GM12875 (cell line): Measurements from ENCODE around the gene LYSMD1.

ENCODE experiments used
- H3K4me3 ChIP-seq: one replicate; pipeline ENCODE4 v1.5.1; 2011; ENCODE audit warnings: low read depth, low read length, control low read depth
- CTCF ChIP-seq: IDR thresholded peaks from 2 replicates; pipeline ENCODE4 v1.5.1; 2011; ENCODE audit warnings: low read depth, mild to moderate bottlenecking, control low read depth, inconsistent platforms, low read length, moderate library complexity, borderline replicate concordance; ENCODE audit not compliant: insufficient read depth

Gene LYSMD1

DNA sequence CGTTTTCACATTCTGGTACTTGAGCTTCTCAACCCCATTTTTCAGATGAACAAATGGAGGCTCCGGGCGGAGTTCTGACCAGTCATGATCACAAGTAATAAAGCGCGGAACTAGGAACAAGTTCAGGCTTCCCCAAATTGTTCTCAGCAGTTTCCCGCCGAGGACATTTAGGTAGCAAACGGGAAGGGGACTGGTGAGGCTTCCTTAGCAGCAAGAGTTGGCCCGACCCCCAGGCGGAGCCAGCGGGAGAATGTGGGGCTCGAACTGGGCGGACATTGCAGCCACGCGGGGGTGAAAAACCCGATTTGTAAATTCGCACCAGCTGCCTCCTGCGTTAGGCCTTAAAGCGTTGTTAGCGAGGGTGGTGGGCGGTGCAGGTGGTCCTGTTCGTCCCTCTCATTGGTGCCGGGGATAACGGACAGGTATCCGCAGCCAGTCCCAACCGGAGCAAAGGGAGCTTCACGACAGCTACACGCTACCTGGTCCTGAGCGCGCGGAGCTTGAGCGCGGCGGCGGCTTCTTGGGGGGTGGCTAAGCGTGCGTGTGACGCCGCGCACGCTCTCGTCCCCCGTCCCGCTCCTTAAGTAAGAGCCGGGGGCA lies 34.6 kb downstream of the LYSMD1 start:
- TF ChIP-seq CTCF: no peak
- H3K4me3 ChIP-seq: peak overlapping the region; percentile 6

DNA sequence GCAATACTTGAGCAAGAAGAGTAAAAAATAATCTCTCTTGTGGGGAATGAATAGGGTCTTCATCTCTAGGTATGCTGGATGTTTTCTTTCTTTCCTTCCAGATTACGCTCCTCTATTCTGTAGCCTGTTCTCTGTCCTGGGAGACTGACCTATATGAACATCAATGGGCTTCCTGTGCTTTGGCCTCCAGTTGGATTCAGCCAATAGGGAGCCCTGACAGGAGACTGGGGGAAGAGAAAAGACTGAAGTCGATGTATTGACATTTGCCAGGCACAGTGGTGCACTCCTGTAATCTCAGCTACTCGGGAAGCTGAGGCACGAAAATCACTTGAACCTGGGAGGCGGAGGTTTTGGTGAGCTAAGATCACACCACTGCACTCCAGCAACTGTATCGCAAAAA lies 36.9 kb downstream of the LYSMD1 start:
- no peak for TF ChIP-seq CTCF
- no peak overlapping the region for H3K4me3 ChIP-seq

DNA sequence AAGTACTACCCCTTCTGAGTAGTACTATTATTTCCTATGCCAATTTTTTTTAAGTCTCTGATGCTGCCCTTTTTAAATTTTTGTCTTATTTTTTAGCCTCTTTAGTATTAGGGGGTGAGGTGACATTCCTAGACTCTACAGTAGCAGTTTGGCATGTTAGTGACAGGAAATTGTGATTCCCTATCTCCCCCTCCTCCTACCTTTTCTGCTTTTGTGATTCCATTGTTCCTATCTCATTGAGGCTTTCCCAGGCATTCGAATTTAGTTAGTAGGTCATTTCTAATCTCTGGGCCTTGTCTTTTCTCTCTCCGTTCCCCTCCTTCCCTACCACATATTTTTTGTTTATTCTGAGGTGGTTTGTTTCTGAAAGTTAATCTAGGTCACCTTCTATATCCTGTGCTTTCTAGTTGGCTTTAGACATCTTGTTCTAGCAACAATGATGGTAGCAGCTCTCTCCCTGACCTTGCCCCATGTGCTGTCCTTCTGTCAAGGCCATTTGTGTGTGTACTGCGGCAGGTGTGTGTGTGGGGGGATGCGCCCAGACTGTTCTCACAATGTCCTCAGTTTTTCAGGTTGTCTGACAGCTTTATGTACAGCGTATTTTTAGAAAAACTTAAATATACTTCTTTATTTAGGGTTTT lies 40.8 kb downstream of the LYSMD1 start:
- H3K4me3 ChIP-seq: no peak overlapping the region
- no peak for TF ChIP-seq CTCF

- TF ChIP-seq CTCF: no peak
- H3K4me3 ChIP-seq: no peak overlapping the region
Measured at GRCh38 chr1:151113877-151114276, 51.8 kb downstream of the LYSMD1 start.
